ENCODE data around the gene OR2A7.
"Not testable (repeated sequence)": the region's sequence is repeated elsewhere in the genome, so short reads cannot be mapped to it uniquely, and the experiment has no call there.

OR2A7 gene

DNA sequence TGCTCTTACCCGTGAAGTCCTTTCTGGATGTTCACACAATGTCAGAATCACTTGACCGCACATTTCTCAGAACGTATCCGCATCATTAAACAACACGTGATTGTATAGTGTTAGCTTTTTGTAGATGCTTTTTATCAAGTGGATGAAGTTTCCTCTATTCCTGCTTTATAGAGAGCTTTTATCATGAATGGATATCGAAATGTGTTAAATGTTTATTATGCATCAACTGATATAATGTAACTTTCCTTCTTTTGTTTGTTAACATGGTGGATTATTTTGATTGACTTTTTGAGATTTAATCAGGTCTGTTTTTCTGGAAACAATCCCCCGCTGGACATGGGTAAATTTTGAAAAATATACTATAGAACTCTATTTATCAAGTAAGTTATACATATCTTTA is at the start of gene OR2A7:
OR2A7 (minus strand) TSS at position 101 of the 400 bp plus-strand sequence. CDS start 5,164 bp downstream, outside the sequence.
- DNase-seq (ENCODE audit: low read depth), result not testable (repeated sequence)

DNA sequence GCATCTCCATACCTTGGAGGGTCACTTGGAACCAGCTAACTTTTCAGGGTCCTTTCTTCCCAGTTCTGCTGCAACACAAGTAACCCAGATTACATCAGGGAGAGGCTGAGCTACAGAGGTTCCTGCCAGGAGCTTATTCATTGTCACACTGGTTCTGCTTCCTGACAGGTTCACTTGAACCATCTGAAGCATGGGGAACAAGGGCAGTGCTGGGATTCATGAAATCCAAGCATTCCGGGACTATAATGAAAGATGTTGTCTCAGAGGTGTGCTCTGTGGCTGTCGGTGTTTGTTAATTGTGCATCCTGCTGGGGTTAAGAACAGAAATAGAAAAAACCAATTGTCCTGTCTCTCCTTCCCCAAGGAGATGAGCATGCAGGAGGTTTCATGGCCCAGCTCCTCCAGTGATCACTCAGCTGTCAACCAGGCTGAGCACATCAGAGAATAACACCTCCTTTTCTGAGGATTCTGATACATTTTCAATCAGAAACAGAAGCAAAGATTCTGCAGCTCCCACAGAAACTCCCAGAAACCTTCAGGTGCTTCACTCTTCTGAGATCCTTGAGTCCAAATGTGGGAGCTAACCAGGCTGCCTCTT is 47.4 kb upstream of the OR2A7 start, which contains the start of gene OR2A1:
OR2A1 (plus strand) TSS at position 548 of the 598 bp plus-strand sequence. CDS start 5,706 bp downstream, outside the sequence.
- not testable (repeated sequence) for DNase-seq (ENCODE audit: low read depth)

DNA sequence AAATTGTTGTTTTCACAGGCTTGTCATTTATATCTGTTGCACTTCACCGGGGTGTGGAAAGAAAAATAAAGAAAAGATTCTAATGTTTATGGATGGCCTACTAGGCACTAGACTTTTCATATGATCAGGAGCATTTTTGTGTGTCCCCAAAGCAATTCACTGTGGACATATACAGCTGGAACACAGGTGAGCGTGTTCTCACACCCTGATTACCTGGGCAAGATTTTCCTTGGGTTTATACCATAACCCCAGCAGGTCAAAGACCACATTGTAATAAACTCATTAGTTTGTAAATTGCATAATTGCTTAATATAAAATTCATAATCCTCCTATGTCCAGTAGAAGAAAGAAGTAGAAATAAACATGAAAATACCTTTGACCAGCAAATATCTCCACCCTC is 46.6 kb upstream of the OR2A7 start:
- DNase-seq (ENCODE audit: low read depth), result not testable (repeated sequence)

DNA sequence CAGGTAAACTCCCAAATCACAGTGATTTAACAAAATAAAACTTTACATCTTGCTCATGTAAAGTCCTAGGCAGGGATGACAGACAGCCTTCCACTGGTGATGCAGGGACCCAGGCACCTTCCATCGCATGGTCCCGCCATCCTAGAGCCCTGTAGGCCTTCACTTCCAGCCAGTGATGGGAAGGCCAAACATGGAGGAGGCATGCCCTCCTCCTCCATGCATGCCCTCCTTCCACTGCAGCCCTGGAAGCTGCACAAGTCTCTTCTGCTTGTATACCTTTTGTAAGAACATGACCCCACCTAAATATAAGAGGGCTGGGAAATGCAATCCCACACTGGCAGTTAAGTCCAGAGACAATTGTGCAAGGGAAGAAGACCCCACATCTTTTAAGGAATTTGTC is 45.1 kb upstream of the OR2A7 start:
- not testable (repeated sequence) for DNase-seq (ENCODE audit: low read depth)

GRCh38 chr7:144305156-144305555 is 40.6 kb upstream of the OR2A7 start:
- DNase-seq (ENCODE audit: low read depth), result not testable (repeated sequence)

GRCh38 chr7:144303607-144304006 is 39.0 kb upstream of the OR2A7 start:
- DNase-seq (ENCODE audit: low read depth), result not testable (repeated sequence)

DNA sequence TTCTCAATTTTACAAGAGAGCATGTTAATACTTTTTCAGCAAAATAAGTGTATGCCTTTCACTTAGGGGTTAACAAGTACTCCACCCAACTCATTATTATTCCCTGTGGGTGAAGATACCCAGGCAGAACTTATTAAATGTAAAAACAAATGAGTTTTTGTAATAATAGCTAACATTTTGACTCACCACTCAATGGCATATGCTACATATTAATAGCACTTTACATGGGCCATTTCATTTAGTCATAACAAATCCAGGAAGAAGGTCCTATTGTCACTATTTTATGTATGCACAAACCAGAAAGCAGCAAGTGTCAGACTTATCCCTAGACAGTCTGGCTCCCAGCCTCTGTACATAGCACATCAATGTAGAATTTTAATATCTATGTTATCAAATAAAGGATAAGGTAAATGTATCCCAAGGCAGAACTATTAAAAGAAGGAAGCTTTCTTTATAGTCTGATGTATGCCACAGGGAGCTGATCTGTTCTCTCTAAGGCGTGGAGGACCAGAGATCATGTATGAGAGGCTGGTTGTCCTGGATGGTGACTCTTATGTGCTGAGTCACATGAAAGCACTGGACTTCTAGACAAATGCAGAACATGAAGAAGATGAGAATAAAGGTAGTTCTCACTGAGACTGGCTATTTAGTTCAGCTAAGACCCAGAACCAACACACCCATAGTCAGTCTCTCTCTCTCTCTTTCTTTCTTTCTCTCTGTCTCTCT is 38.1 kb upstream of the OR2A7 start:
- not testable (repeated sequence) for DNase-seq (ENCODE audit: low read depth)

DNA sequence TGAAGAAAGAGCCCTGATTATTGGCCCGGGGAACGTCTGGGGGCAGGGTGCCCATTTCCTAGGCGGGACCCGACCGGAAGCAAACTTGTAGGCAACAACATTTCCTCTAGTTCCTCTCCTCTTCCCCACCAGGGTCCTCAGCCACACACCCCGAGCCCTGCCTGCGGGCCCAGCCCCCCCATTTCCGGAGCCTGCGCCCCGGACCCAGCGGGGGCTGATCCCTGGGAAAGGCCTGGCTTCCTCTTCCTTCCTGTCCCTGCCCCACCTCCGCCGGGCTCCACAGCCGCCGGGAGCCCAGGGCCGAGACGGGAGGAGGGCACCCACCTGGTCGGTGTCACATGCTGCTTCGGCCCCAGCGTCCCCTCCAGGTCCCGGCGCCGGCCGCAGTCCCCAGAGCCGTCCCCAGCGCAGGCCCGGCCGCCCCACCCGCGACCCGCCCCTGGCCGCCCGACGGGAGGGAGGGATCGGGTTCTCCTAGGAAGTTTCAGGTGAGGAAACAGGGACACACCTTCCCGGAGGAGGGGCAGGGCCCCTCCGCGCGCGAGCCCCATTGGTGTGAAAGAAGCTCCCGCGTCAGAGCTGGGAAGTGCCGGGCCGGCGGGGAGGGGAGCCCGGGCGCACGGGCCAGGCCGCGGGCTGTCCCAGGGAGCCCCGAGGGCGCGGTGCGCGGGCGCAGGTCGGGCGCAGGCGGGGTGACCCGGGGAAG is 29.4 kb upstream of the OR2A7 start:
- not testable (repeated sequence) for DNase-seq (ENCODE audit: low read depth)

- DNase-seq (ENCODE audit: low read depth), result not testable (repeated sequence)
Measured at GRCh38 chr7:144292384-144293161, 28.0 kb upstream of the OR2A7 start.

GRCh38 chr7:144291607-144292006 is 27.0 kb upstream of the OR2A7 start:
- not testable (repeated sequence) for DNase-seq (ENCODE audit: low read depth)

DNA sequence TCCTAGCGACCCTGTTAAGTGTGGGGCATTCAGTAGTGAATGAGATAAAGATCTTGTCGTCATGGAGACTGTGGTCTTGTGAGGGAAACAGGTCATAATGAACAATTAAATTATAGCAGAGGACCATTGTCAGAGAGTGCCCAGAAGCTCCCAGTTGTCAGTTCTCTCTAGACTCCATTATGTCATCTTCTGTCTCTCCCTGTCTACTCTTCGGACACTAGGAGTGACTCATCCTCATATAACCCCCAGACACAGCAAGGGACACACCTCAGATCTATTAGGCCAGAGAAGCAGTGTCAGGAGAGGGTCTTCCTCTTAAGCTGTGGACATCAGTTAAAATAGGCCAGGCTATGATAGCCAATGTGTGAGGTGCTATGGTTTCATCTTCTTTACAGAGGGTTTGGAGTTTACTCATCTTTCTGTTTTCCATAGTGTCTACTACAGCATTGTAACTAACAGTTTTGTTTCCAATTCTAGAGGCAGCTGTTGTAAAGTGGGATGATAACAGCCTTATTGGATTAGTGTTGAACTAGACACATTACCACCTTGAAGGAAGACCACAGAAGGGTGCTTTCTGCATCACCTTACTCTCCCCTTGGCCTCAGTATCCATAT is 22.7 kb upstream of the OR2A7 start:
- not testable (repeated sequence) for DNase-seq (ENCODE audit: low read depth)

- DNase-seq (ENCODE audit: low read depth), result not testable (repeated sequence)
Measured at GRCh38 chr7:144283716-144284115, 19.1 kb upstream of the OR2A7 start.

DNA sequence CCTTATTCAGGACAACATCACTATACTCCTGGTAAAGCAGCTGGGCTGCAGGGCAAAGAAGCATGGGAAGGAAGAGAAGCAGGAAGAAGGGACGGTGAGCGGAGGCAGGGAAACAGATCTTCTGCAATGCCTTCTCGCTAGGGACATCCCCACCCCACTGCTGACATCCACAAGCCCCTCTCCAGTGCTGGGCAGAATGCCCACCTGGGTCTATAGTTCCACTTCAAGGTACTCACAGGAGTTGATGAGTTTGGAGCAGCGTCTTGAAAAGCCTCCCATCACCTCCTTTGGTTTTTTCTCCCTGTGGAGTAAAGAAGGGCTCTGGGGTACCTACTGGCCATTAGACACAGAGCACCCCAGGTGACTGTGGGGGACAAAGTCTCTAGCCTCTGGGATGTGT is 17.9 kb upstream of the OR2A7 start:
- not testable (repeated sequence) for DNase-seq (ENCODE audit: low read depth)

DNA sequence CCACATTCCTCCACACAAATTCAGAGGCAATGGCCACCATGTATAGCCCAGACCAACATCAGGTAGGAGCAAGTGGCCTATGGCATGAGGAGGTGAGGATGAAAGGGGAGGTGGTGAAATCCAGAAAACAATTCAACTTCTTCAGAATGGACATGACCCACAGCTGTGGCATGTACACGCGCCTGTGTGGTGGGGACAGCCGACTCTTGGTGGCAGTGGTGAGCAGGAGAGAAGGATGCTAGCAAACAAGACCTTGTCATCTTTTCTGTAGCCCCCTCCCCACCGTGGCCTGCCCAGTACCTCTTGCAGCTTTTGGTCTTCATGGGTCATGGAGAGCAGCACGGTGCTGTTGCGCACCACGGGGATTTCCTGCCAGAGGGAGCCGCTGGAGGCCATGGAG is 17.4 kb upstream of the OR2A7 start:
- DNase-seq (ENCODE audit: low read depth), result not testable (repeated sequence)

- DNase-seq (ENCODE audit: low read depth), result not testable (repeated sequence)
Measured at GRCh38 chr7:144280010-144280409, 15.4 kb upstream of the OR2A7 start.

DNA sequence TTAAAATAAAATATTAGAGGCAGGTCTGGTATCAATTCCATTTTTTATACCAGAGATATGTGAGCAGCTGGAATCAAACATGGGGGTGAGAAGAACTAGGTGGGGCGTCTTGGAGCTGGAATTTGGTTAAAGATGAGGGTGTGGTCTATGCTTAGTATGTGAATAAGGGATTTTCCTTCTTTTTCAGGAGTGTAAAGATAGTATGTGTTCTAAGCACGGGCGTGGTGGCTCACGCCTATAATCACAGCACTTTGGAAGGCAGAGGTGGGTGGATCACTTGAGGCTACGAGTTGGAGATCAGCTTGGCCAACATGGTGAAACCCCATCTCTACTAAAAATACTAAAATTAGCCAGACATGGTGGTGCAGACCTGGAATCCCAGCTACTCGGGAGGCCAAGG is 10.7 kb upstream of the OR2A7 start:
- not testable (repeated sequence) for DNase-seq (ENCODE audit: low read depth)

GRCh38 chr7:144269188-144269587 is 4.6 kb upstream of the OR2A7 start, which contains the start of gene CTAGE8:
Gene CTAGE8, minus strand, starts transcription at chr7:144269288. Its CDS starts 38 bp downstream, at chr7:144269250.
- not testable (repeated sequence) for DNase-seq (ENCODE audit: low read depth)

- DNase-seq (ENCODE audit: low read depth), result not testable (repeated sequence)
Measured at GRCh38 chr7:144262128-144262527, 2.5 kb downstream of the OR2A7 start.

GRCh38 chr7:144259067-144259466 is 5.5 kb downstream of the OR2A7 start:
- DNase-seq (ENCODE audit: low read depth), result not testable (repeated sequence)

GRCh38 chr7:144256112-144256511 is 8.5 kb downstream of the OR2A7 start:
- DNase-seq (ENCODE audit: low read depth), result no peak

GRCh38 chr7:144255471-144255897 is 9.1 kb downstream of the OR2A7 start:
- no peak for DNase-seq (ENCODE audit: low read depth)

Data from HS-27A (cell line).